Endodermal cell (in vitro differentiated cells): ENCODE data around the gene SOX11. TPM values are rescaled to one million over a fixed set of nuclear protein-coding genes. Genes with fewer than 3 reads are reported as not detected.

Experiments used
- DNase-seq: peaks from one replicate; pipeline ENCODE4 v3.0.0-alpha.2; 2017
- H3K27ac ChIP-seq: 2 replicates; pipeline ENCODE4 v1.5.1; 2013; ENCODE audit warnings: mild to moderate bottlenecking, low read depth, low read length, moderate library complexity
- H3K27me3 ChIP-seq: 2 replicates; pipeline ENCODE4 v1.6.1; 2013; ENCODE audit warnings: mild to moderate bottlenecking, low read length, moderate library complexity; ENCODE audit not compliant: insufficient read depth, control insufficient read depth, poor library complexity, severe bottlenecking
- H3K36me3 ChIP-seq: 2 replicates; pipeline ENCODE4 v1.7.0; 2013; ENCODE audit warnings: mild to moderate bottlenecking, low read length, moderate library complexity; ENCODE audit not compliant: control insufficient read depth, insufficient read depth
- H3K4me1 ChIP-seq: one replicate; pipeline ENCODE4 v1.7.0; 2013; ENCODE audit warnings: low read length; ENCODE audit not compliant: control insufficient read depth, insufficient read depth
- H3K4me3 ChIP-seq: 2 replicates; pipeline ENCODE4 v1.5.1; 2013; ENCODE audit warnings: mild to moderate bottlenecking, low read length, moderate library complexity
- H3K9ac ChIP-seq: 2 replicates; pipeline ENCODE4 v1.6.1; 2013; ENCODE audit warnings: mild to moderate bottlenecking, low read length, moderate library complexity; ENCODE audit not compliant: poor library complexity, severe bottlenecking; ENCODE audit errors: extremely low read depth
- H3K9me3 ChIP-seq: 2 replicates; pipeline ENCODE4 v1.6.1; 2013; ENCODE audit warnings: mild to moderate bottlenecking, low read length, moderate library complexity; ENCODE audit not compliant: control insufficient read depth
- H3K27ac Mint-ChIP-seq: 2 replicates; pipeline ENCODE4 v1.8.0; 2020; ENCODE audit warnings: mixed read lengths
- H3K27me3 Mint-ChIP-seq: 2 replicates; pipeline ENCODE4 v1.8.0; 2021; ENCODE audit warnings: mild to moderate bottlenecking, mixed read lengths; ENCODE audit not compliant: insufficient read depth
- H3K36me3 Mint-ChIP-seq: 2 replicates; pipeline ENCODE4 v1.8.0; 2020; ENCODE audit warnings: low read depth, mixed read lengths
- H3K4me1 Mint-ChIP-seq: 2 replicates; pipeline ENCODE4 v1.8.0; 2020; ENCODE audit warnings: mixed read lengths
- H3K4me3 Mint-ChIP-seq: 2 replicates; pipeline ENCODE4 v1.8.0; 2020; ENCODE audit warnings: mild to moderate bottlenecking, moderate library complexity, mixed read lengths
- H3K9me3 Mint-ChIP-seq: 2 replicates; pipeline ENCODE4 v1.8.0; 2020; ENCODE audit warnings: mild to moderate bottlenecking, mixed read lengths
- CTCF ChIP-seq: fragments of 200-600 bp; sonication (generic); conservative IDR thresholded peaks from 2 replicates; pipeline ENCODE4 v1.5.0; 2021; ENCODE audit warnings: antibody characterized with exemption, mild to moderate bottlenecking
- WGBS, 2 experiments: methylation state at CpG; one replicate each; pipeline versions ENCODE4 v1.1.5 to v1.1.7; 2013; ENCODE audit warnings: missing lambda C conversion rate in 2 of 2, mixed read lengths in 1 of 2; ENCODE audit not compliant: insufficient coverage in 1 of 2, insufficient read length in 1 of 2; 5-methylcytosine and 5-hydroxymethylcytosine counted together
- total RNA-seq, 2 donors: library from RNA; stranded (reverse); fragmentation: NEBNext Ultra II Directional in 1 of 2; extraction: Animal tissue kit (Norgen Biotek cat#: 25700) in 1 of 2; gene quantifications; 2 replicates in 1 of 2; 3 replicates in 1 of 2; pipeline ENCODE4 v1.2.1, GENCODE V29; 2021

Gene SOX11
- total RNA-seq, 2 donors from 2014 or later: 35.9 to 48.9 TPM

GRCh38 chr2:5700551-5700950 is 8.4 kb downstream of the SOX11 start:
- H3K36me3 ChIP-seq: peaks cover 30% of the 10 kb centered on the region
- no peaks in the 10 kb centered on the region for H3K27me3 ChIP-seq
- Mint-ChIP-seq H3K27me3 (peaks cover 7% of the 10 kb centered on the region), H3K4me3 (no peak overlapping the region), H3K36me3 (peaks cover 6% of the 10 kb centered on the region), H3K4me1 (peaks cover 16% of the 10 kb centered on the region), H3K9me3 (no peaks in the 10 kb centered on the region), H3K27ac (no peak overlapping the region)
- WGBS, 2 experiments: 85 to 93% methylated on average over 4 to 5 of the region's 5 CpGs
- DNase-seq: no peak
- TF ChIP-seq CTCF: peak; percentile 32
- H3K4me1 ChIP-seq: peaks cover 4% of the 10 kb centered on the region
- H3K4me3 ChIP-seq: no peak overlapping the region
- H3K9ac ChIP-seq: no peak overlapping the region
- no peaks in the 10 kb centered on the region for H3K9me3 ChIP-seq
- H3K27ac ChIP-seq: no peak overlapping the region

- Mint-ChIP-seq H3K4me3 (no peak overlapping the region), H3K27me3 (peaks cover 6% of the 10 kb centered on the region), H3K27ac (no peak overlapping the region), H3K9me3 (no peaks in the 10 kb centered on the region), H3K36me3 (peaks cover 6% of the 10 kb centered on the region), H3K4me1 (peaks cover 16% of the 10 kb centered on the region)
- Histone ChIP-seq H3K9me3 (no peaks in the 10 kb centered on the region), H3K4me3 (no peak overlapping the region), H3K27ac (no peak overlapping the region), H3K9ac (no peak overlapping the region), H3K36me3 (peaks cover 30% of the 10 kb centered on the region), H3K4me1 (peaks cover 4% of the 10 kb centered on the region), H3K27me3 (no peaks in the 10 kb centered on the region)
- no peak for TF ChIP-seq CTCF
- 94% methylated on average over 3 of the region's 3 CpGs; no CpG with 5 or more reads in 1 of the 2 experiments for WGBS, 2 experiments
- DNase-seq: no peak
These were observed 9.1 kb downstream of the SOX11 start for GRCh38 chr2:5701266-5701665.

GRCh38 chr2:5703166-5703565 is 11.0 kb downstream of the SOX11 start:
- H3K4me1 ChIP-seq: no peaks in the 10 kb centered on the region
- no peak for DNase-seq
- H3K4me1 Mint-ChIP-seq: peaks cover 12% of the 10 kb centered on the region
- H3K27me3 Mint-ChIP-seq: peaks cover 11% of the 10 kb centered on the region
- no peak for TF ChIP-seq CTCF
- H3K27ac Mint-ChIP-seq: no peak overlapping the region
- H3K9ac ChIP-seq: no peak overlapping the region
- no peak overlapping the region for H3K4me3 ChIP-seq
- WGBS, 2 experiments: 92 to 100% methylated on average over 2 of the region's 2 CpGs
- no peaks in the 10 kb centered on the region for H3K27me3 ChIP-seq
- H3K4me3 Mint-ChIP-seq: no peak overlapping the region
- H3K36me3 Mint-ChIP-seq: peaks cover 6% of the 10 kb centered on the region
- H3K9me3 ChIP-seq: no peaks in the 10 kb centered on the region
- H3K9me3 Mint-ChIP-seq: no peaks in the 10 kb centered on the region
- H3K36me3 ChIP-seq: peaks cover 26% of the 10 kb centered on the region
- H3K27ac ChIP-seq: no peak overlapping the region
